Ramos (cell line): ENCODE measurements around the gene DCUN1D3.

Source experiments
- in situ Hi-C: fragments of 300-500 bp; cut with MboI; formaldehyde crosslinking; loops from one replicate; pipeline ENCODE4 v1.14.3; 2022; ENCODE audit warnings: low sequenced_read_pairs; ENCODE audit not compliant: unreplicated experiment

DCUN1D3 gene

DNA sequence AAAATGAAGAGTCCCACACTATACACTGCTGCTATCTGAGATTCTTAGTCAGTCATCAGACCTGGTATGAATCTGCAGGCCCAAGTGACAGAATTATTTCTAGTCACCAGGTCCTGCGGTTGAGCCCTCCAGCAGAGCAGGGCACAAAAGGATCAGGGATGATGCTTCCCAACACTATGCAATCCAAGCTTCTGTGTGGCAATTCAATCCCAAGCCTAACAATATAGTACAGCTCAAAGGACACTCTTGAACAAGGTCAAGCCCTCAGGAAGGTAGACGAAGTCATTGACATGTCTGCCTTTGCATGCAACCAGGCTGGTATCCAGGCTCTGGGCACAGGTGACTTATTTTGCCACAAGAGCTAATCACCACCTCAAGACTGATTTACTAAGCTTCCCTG is 5.8 kb downstream of the DCUN1D3 start:
- in situ Hi-C loops: no loop called here

DNA sequence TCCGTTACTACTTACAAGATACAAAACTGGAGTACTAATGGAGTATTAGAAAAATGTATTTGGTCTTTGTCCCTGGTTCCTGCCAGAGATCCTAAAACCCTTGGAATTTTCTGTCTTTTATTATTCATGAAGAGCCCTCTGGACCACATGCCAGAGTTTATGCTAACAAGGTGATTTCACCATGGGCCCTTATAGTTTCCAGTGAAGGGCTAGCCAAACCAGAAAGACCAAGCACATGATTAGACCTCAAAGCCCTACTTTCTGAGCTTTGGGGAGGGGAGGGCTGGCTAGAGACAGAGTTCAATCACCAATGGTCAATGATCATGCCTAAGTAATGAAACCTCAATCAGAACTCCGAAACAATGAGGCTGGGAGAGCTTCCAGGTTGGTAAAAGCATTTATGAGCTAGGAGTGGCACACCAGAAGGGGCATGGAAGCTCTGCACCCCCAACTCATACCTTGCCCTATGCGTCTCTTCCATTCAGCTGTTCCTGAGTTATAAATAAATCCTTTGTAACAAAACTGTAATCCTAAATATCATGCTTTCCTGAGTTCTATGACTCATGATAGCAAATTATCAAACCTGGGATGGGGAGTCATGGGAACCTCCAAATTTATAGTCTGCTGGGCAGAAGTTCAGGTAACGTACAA is 10.4 kb downstream of the DCUN1D3 start:
- in situ Hi-C loops: no loop called here

DNA sequence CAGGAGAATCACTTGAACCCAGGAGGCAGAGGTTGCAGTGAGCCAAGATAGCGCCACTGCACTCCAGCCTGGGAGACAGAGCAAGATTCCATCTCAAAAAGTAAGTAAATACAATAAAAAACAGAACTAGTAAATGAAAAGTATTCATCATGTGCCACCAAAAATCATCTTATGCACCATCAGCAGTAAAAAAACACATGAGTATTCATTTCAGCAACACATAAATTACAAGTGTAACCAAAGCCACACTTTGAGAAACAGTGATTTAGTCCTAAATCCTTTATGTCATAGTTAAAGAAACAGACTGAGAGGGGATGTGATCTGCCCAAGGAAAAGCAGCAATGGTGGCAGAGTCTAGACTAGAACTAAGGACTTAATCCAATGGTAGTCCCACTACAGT is 13.0 kb downstream of the DCUN1D3 start:
- in situ Hi-C loops: no loop called here

DNA sequence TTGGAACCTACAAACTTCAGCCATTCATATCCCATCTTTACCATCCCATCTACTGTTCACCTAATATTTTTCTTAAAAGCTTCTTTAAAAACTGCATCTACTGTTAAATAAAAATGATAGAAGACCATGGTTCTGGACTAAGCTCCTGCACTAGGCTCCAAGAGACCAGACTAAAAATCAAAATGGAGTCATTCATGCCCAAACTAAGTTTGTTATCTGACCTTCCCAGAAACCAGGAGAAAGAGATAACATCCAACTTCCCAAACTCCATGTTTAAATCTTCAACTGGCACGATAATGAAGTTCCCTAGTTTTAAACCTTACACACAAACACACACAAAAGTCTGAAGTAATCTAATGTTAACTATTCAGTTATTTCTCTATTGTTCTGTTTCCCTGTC is 13.8 kb downstream of the DCUN1D3 start:
- in situ Hi-C loops: no loop called here

DNA sequence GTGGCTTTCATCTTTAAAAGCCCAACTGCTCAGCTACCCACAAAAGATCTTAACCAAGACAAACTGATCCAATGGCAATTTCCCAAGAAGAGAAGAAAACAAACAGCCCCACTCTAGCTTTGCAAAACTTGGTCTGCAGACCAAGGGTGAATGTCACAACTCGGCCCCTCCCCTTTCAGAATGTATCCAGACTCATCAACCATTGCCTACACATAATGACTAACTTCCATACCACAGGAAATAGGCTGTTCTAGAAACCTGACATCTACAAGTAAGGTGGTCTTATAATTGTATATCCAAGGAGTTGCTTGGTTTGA is 16.0 kb downstream of the DCUN1D3 start:
- in situ Hi-C loops: no loop called here

DNA sequence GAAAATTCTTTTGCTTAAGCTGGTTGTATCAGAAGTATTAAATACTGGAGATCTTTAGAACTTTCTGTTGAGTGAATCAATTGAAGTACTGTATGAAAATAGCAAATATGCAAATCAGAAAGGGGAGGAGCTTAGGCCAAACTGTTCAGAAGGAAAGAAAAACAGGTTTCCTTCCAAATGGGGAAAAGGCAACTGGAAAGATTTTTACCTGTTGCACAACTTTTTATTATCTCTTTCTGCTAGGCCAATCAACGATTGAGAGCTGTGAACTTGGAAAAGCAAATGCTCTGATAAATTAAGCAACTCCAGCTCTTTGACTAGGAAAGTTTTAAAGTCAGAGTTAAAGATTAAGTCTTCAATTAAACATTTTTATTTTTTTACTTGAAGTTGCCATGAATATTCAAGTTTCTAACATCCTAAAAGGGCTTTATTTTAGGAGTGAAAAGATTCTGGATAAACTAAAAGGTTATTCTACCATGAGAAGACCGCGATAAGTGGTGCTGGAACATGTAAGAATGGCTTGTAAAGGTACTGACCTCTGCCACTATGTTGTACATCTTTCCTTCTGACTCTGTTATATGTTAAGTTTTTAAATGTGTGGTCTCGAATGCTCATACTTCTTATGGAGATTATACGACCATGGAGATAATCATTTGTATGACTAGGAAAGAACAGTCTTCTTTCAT is 16.5 kb downstream of the DCUN1D3 start:
- in situ Hi-C loops: no loop called here

DNA sequence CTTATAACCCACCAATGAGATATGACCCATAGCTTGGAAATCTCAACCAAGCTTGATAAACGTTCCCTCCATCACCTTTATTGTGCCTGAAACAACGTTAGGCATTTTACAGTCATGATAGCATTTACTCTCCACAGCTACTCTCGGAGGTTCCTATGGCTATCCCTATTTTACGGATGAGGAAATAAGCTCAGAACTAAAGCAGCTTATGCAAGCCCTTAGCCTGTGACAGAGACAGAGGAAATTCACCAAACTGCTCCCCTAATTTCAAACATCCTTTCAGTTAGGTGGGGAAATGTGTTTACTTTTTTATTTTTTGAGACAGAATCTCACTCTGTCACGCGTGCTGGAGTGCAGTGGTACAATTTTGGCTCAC is 18.7 kb downstream of the DCUN1D3 start:
- in situ Hi-C loops: no loop called here

DNA sequence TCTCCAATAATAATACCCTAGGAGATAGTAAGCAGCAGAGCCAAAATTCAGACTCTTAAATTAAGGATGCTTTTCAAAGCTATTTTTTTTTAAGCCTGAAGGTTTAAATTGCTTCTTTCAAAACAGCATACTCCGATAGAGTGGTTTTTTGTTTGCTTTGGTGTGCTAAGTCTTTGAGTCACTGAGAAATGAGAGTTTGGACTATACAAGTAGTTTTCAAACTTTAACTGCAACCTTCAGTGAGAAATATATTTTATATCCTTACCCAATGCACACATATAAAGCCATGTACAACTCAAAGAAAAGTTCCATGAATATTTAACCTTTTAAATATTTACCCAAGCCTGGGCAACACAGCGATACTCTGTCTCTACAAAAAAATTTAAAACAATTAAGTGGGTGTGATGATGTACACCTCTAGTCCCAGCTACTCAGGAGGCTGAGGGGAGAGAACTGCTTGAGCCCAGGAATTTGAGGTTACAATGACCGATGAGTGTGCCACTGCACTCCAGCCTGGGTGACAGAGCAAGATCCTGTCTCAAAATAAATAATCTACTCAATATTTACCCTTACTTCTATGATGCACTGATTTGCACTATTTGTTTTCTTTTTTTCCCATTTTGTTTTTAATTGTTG is 19.2 kb downstream of the DCUN1D3 start:
- in situ Hi-C loops: no loop called here

DNA sequence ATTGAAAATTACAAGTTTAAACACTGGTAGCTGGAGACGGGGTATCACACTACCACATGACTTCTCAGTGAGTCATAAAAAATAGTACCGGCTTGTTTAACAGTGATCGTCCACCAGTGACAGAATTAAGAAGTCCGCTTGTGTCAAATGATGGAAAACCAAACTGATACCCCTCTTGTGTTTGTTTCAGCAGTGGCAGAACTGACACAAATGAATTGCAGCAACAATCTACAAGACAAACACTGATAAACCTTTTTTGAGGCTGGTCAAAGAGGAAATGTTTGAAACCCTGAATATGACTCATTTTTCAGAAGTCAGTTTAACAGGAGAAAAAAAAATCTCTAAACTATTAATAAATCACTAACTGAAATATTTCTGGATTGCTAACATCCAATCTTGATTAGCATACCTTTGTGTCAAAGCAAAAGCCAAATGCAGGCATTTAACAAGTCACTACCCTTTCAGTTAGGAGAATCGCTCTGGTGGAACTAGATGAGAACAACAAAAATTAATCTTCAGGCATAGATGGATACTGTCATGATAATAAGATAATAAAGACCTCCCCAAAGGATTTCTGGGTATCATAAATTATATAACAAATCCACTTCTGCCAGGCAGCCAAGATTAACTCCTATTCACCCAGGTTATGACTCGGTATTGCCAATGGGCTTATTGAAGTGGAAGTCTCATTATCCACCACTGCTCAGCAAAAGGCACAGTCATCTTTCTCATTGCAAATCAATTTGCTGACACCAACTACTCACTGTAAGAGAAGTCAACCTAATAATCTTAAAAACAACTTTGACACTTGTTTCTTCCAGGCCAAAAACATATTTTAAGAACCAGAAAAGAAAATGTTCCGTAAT is 20.8 kb downstream of the DCUN1D3 start:
- in situ Hi-C loops: no loop called here

DNA sequence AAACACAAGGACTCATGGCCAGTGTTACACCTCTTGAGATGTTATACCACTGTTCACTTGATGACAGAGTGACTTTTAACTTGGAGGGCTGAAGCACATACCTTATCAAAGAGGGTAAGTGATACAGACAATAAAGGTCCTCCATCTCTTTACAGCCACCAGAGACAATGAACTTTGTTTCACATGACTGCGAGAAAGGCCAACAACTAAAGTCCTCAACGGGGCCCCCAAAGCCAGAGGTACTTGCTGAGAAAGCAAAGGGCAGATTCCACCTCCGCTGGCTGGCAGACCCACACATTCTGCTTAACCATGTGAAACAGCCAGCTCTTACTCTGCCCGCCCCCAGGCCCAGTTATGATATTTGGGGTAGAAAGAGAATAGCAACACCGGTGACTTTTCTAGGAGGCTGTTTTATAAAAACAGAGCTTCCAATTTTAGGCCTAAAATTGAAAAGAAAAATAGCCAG is 21.4 kb downstream of the DCUN1D3 start:
- in situ Hi-C loops: no loop called here

DNA sequence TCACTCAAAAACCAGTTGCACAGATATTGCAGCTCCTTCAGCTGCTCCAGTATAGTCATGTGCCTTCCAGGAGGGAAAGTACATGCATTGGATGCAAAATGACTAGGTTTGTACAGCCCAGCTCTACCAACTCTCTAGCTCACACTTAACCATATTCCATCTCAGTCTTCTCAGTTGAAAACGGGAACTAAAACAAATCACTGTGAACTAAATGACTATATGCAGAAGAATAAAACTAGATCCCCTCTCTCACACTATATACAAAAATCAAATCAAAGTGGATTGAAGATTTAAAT is 24.9 kb downstream of the DCUN1D3 start:
- in situ Hi-C loops: no loop called here

DNA sequence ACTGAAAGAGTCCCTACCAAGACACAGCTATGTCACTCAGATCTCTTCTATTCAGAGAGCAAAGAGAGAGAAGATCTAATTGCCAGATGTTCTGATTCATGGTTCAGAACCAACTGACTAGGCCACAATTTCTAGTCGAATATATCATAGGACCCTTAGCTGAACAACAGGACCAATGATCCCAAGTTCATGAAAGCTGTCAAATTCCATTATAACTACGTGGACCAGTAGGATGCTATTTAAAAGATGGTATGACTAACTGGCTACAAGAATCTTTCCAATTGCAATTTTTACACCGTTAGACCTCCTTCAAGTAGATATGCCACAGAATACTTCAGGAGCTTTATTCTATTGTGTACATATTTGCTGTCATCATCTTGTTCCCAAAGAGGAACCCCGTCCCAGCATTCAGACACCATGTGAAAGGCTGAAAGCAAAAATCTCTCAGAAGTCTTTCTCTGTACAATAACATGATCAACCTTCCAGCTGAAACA is 26.0 kb downstream of the DCUN1D3 start:
- in situ Hi-C loops: no loop called here

DNA sequence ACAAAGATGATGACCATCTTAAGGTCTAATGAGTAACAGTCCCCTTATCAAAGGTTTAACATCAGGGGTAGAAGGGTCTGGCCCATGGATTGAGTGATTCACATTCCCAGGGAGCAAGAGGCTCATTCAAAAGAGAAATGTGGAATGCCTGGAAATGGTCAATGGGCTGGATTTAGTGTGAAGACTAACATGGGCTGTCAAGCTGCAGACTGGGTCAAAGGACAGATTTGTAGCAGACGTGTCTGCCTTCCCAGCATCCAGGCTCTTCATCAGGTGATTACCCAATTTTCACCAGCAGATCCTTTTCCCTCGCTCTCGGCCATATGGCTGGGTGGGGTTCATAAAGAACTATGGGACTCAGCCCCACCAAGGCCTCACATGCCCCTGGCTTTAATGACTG is 26.8 kb downstream of the DCUN1D3 start:
- in situ Hi-C loops: no loop called here

DNA sequence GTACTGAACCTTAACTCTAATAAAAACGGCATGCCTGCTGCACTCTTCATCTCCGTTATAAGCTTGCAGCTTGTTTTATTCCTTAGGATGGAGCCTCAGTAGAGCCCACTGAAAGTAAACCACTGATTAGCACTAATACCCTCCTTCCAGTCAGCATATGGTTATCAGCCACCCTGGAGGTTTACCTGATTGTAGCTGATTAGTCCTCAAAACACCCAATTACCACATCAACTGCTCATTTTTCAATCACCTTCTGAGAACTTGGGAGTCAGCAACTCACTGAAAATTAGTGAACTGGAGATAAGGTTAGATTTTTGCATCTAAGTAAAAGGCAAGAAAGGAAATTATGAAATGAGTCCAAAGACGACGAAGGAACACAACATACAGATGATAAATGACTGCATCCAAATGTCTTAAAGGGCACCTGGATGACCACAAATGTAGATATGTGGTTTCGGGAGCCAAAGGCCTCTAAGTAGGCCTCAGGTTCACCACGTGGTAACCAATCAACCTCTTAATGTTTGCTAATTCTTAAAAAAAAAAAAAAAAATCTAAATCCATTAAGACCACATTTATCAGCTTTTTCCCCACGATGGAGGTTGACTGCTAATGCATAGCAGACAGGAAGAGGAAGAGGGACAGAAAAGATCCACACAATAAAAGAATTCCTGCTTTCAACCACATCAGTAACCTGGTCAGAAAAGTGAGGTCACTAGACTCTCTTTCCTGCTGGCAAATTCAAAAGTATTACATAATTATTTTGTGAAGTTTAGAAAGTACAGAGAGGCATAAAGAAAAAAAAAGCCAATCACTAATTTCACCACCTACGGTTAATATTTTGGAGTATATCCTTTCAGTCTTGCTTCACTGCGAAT is 28.0 kb downstream of the DCUN1D3 start:
- in situ Hi-C loops: no loop called here

DNA sequence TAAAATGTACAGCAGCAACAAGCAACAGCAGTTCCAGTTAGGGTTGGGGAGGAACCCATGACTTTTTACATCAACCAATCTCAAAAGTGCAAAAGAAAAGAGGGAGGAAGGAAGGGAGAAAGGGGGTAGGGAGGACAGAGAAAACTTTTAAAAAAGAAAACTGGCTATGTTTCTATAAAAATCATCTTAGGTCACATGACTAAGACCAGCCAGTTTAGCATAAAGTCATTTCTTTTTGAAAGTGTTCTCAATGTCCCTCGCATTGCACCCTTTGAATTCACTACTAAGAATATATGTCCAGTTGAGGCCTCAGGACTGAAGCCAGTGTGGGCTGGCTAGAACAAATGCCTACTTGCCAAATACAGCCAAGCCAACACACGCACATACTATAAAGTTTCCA is 28.9 kb downstream of the DCUN1D3 start:
- in situ Hi-C loops: no loop called here

DNA sequence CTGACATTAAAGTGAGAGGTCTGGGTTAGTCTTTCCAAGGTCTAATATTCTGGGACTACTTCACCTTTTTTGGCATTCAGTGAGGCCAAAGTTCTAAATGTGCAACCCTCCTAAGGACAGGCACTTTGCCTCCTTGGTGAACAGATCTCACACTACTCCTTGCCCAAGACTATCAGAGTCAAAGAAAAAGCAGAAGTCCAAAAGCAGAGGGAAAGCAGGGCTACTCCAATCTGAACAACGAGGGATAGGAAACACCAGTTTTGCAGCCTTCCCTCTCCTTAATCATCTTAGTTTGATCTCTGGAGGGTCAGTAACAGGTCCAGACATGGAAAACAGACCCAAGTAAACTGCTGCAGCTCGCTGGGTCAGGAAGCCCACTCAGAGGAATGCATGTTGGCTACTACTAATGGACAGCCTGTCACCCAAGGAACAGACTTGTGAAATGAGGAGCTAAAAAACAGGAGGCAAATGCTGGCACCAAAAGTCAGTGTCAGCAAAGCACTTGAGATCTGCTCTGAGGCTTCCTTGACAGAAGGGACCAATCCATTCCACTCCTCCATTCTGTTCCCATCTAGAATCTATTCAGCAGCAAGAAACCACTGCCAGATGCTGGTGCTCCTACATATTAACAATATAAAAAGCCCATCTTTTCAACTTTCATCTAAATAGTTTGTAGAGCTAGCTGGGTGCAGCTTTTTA is 29.9 kb downstream of the DCUN1D3 start:
- in situ Hi-C loops: no loop called here

DNA sequence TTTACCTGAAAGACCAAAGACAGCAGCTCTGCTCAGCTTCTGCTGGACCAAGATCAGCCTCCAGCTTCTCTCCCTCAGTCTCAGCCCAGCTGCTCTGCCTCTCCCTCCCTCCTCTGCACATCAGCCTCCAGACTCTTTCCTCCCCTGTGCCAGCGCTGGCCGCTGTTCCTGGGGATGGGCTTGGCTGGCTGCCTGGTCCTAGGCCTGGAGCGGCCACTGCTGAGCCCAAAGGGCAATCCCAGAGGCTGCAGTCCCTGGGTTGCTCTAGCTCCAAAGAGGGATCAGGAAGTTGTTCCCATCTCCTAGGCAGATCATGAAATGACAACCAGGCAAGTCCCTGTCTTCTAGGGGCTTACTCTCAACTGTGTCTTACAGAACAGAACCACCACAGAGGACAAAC is 31.3 kb downstream of the DCUN1D3 start:
- in situ Hi-C loops: no loop called here

DNA sequence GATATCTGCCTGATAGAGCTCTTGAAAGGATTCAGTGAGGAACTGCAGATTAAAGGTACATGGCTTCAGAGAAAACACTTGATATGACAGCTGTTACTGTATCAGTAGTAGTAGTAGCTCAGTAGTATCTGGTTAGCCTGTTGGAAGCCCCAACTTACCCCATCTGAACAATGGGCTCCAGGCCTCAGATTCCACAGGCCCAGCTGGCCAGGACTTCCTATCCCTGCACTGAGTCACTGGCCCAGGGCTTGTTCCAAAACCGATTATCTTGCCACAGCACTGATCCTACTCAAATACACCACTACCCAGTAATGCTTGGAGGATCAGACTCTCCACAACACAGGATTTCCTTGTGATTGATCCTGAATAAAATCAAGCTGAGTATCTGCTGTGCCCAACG is 32.6 kb downstream of the DCUN1D3 start:
- in situ Hi-C loops: no loop called here

DNA sequence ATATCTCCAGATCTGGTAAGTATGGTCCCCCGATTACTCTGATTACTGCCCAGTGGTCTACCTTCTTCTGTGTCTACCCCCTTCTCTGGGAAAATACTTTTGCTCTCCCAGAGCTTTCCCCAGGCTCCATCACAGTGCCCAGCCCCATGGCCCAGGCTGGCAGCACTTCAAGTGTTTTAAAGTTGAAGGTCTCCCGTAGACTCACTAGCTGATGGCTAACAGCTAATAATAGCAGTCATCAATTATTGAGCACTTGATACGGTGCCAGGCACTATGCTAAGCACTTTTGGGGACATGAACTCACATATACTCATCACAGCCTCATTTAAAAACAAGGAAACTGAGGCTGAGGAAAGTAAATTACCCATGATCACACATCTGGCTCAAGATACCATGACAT is 33.4 kb downstream of the DCUN1D3 start:
- in situ Hi-C loops: no loop called here
